ENCODE results near the gene ARHGEF18.
"Not testable (repeated sequence)": the region's sequence is repeated elsewhere in the genome, so short reads cannot be mapped to it uniquely, and the experiment has no call there.

ARHGEF18 gene

DNA sequence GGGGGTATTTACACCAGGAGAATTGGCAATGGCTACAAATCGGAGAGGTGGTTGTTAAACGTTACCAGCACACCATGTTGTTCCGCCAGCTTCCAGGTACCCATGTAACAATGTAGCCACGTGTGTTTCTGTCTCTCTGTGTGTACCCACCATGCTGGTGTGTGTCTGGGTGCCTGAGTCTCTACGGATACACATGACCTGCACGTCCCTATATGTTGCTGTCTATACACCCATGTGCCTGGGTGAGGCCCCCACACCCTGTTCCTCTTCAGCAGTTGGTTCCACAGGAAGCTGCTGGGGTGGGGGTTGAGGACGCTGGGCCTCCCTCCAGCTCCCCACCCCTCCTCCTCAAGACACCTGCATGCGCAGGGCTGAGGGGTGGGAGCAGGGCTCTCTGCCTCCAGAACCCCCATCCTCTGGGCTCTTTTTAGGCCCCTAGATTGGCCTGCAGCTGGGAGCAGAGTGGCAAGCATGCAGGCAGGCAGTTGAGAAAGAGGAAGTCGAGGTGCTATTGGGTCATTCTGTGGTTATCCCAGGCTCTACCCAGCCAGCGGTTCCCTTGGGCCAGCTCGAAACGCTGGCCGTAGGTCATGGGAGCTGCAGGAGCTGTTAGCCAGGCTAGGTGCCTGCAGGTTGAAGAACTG is at the start of gene ARHGEF18:
TSS of gene ARHGEF18 (plus strand) at position 351 of the 644 bp plus-strand sequence. CDS start 13,954 bp downstream, outside the sequence.
- no peak for DNase-seq

DNA sequence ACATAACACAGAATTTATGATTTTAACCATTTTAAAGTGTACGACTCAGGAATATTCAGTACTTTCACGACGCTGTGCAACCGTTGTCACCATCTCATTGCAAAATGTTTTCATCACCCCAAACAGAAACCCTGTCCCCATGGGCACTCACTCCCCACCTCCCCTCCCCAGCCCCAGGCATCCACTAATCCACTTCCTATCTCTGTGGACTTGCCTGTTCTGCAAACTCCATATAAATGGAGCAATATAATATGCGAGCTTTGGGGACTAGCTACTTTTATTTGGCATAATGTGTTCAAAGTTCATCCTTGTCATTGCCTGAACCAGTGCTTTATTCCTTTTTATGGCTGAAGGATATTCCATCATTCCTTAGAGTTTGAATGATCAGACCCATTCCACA is 47.2 kb upstream of the ARHGEF18 start:
- DNase-seq, result no peak

DNA sequence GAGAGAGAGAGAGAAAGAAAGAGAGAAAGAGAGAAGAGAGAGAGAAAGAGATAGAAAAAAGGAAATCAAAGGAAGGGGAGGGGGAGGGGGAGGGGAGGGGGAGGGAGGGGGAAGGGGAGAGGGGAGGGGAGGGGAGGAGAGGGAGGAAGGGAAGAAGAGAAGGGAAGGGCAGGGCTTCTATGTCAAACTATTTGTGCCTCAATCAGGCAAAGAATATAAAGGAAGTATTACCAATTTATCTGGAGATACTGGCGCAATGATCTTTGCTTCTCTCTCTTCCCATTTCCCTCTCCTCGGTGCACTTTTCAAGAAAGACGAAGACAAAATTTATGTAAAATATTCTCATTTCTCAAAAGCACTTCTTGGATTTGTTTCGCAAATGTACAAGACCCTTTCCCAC is 45.3 kb upstream of the ARHGEF18 start:
- DNase-seq, result no peak

DNA sequence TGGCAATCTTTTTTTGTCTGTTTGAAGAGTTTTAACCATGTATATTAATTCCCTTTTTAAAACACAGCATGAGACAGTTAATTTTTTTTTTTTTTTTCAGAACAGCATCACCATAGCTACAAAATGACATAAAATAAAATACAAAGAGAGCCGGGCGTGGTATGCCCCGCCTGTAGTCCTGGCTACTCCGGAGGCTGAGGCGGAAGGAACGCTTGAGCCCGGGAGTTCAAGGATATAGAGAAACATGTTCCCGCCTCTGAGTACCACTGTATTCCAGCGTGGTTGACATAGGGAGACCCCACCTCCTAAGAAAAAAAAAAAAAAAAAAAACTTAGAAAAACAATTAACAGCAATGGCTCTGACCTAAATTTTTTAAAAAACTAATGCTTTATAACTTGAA is 44.5 kb upstream of the ARHGEF18 start:
- no peak for DNase-seq

DNA sequence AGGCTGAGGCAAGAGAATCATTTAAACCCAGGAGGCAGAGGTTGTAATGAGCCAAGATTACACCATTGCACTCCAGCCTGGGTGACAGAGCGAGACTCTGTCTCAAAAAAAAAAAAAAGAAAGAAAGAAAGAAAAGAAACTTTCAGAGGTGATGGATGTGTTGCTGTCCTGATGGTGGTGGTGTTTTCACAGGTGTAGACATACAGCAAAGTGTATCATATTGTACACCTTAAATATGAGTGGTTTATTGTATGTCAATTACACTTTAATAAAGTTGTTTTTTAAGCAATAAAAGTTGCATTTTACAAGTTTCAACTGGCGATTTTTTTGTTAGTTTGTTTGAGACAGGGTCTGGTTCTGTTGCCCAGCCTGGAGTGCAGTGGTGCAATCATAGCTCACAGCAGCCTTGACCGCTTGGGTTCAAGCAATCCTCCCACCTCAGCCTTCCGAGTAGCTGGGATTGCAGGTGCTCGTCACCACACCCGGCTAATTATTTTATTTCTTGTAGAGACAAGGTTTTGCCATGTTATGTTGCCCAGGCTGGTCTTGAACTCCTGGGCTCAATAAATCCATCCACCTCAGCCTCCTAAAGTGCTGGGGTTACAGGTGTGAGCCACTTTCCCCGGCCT is 41.0 kb upstream of the ARHGEF18 start:
- no peak for DNase-seq

DNA sequence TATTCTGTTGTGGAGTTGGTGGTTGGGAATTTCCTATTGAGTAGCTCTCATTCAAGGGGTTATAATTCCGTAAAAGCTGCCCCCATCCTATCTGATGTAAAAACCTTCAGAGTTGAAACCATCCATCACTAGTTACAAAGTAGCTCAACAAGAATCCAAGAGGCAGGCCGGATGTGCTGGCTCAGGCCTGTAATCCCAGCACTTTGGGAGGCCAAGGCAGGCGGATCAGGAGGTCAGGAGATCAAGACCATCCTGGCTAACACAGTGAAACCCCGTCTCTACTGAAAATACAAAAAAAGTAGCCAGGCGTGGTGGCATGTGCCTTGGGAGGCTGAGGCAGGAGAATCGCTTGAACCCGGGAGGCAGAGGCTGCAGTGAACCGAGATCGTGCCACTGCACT is 40.4 kb upstream of the ARHGEF18 start:
- not testable (repeated sequence) for DNase-seq

DNA sequence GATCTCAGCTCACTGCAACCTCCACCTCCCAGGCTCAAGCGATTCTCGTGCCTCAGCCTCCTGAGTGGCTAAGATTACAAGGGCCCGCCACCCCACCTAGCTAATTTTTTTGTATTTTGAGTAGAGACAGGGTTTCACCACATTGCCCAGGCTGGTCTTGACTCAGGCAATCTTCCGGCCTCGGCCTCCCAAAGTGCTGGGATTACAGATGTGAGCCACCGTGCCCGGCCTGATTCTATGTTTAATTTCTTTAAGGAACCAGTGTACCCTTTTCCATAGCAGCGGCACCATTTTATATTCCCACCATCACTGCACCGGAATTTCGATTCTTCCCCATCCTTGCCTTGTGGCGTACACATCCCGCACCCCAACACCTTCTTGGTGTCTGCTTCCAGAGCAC is 36.8 kb upstream of the ARHGEF18 start:
- DNase-seq, result no peak

DNA sequence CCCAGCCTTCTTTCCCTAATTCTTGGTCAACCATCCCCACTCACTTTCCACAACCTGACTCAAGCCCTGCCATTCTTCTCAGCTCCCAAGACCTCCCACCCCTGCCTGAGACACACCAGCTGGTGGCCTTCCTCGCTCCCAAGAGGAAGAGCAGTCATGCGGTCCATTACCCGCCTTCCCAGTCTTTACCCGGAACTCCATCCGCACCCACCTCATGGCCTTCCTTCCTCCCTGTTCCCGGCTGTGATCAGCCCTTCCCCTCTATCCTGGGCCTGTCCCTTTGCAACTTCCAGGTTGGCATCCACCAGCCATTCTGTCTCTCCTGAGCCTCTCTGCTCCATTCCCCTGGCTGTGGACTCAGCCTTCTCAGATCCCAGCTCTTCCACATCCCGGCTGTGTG is 35.9 kb upstream of the ARHGEF18 start:
- DNase-seq, result no peak

DNA sequence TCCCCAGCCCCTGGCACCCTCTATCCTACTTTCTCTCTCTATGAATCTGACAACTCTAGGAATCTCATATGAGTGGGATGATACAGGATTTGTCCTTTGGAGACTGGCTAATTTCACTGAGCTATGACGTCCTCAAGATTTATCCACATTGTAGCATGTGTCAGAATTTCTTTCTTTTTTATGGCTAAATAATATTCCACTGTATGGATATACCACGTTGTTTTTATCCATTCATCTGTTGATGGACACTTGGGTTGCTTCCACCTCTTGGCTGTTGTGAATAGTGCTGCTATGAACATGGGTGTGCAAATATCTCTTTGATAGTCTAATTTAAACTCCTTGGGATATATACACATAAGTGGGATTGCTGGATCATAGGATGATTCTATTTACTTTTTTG is 30.6 kb upstream of the ARHGEF18 start:
- DNase-seq, result no peak

DNA sequence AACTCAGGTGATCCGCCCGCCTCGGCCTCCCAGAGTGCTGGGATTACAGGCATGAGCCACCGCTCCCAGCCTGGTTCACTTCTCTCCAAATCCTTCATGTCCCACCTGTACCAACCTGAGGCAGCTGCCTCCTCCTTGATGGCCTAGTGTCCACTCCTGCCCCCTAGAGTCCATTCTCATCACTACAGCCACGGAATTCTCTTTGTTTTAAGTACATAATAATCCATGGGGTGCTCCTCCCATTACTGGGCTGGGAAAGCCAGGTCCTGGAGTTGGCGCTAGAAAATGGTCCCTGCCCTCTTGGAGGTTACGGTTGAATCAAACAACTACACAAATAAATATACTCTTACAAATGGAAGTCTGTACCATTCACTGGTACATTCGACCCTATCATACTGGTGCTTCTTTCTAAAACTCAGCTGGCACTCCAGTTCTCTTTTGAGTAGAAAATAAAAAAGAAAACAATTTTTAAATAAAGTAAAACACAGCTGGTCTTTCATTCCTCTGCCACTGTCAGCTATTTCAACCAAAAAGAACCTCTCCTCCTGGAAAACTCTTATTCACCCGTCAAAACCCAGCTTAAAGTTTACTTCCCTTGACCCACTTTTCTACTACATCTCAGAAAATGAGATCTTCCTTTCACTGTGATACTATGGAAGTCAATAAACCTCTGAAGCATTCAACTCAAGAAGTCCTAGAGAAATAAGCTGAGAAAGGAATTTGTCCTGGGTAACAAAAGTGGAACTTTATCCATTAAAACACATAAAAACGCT is 22.4 kb upstream of the ARHGEF18 start:
- no peak for DNase-seq

DNA sequence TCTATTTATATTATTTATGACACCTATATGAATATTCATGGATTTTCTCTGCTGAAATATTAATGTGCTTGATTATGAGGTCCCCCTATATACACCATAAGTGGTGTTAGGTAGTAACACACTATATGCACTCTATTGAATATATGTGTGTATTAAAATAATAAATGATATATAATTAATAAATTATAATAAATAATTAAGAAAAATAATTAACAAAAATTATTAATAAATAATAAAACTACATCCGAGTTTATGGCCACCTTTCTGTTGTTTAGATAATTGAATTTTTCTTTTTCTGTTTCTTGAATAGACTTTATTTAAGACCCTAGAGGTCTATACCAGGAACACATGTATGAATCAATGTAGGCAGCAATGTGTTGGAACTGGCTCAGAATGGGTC is 20.9 kb upstream of the ARHGEF18 start:
- DNase-seq, result no peak

DNA sequence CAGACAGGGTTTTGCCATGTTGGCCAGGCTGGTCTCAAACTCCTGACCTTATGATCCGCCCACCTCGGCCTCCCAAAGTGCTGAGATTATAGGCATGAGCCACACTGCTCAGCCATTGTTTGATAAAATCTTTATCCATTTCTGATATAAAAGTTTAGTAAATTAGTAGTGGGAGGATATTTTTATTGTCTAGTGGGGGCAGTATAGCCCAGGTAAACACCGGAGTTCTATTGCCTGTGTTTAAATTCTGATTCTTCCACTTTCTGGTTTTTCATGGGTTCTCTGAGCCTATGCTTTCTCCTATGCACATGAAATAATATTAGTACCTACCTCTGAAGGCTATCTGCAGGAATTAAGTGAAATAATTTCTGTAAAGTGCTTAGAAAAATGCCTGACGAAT is 20.1 kb upstream of the ARHGEF18 start:
- no peak for DNase-seq

DNA sequence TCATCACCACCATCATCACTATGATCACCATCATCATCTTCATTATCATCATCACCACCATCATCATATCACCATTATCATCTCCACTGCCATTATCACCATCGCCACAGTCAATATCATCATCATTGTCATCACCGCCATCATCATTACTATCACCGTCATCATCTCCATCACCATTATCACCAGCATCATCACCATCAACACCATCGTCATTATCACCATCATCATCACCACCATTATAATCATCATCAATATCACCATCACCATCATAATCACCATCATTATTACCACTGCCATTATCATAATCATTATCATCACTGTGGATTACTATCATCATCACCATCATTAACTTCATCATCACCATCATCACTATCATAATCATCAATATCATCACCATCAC is 17.3 kb upstream of the ARHGEF18 start:
- DNase-seq, result no peak

DNA sequence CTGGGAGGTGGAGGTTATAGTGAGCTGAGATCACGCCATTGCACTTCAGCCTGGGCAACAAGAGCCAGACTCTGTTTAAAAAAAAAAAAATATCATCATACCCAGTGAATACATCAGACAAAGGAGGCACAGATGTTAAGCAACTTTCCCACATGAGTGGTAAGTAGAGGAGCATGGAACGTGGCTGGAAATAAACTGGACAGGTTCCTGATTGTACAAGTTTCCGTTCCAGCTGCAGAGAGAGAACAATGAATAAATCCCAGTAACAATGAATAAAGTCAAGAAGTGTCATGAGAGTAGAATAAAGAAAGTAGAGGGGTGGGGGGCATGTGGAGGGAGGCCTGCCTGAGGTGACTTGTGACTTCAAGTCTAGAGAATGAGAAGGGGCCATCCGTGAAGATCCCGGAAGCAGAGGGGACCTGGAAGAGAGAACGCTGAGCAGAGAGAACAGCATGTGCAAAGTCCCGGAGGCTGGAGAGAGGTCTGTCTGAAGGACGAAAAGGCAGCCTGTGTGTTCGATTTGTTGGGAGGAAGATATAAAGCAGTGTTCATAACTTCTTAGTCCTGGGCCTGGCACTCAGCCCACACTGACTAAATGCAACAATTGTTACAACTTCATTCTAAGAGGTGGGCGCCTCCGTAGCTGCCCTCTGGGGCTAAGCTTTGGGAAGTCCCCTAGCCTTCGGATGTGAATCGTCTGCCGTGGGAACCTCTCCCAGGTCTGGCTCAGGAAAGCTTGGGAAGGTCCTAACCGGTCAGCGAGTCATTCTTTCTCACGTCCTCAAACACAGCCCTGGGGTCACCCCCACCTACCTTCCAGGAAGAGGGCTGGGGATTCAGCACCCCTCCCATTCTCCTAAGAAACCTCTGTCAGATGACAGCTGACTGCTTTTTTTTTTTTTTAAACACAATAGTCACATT is 15.3 kb upstream of the ARHGEF18 start:
- no peak for DNase-seq

DNA sequence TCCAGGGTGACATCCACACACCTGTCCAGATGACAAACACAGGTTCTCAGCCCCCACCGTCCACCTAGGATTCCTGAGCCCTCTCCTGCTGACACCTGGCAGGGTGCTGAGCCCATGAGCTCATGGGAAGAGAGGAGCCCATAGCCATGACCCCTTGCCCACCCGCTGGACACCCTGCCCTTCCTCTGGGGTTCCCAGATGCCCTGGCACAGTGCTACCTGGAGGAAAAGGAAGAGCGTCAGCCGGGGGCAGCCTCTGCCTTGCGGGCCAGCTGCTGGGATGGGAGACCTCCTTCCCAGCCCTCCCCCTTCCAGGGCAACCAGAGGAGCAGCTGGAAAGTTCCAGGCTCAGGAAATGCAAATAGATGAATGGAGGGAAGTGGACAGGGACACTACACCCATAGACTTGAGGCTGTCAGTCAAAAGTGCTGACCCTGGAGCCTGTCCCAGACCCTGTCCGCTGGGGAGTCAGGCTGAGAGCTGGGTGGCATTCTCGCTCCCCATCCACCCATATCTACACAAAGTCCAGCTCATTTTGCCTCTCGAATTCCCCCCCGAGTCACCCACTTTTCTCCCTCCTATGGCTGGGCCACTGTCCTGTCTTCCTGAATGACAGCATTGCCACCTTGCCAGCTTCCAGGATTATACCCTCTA is 12.3 kb upstream of the ARHGEF18 start:
- no peak for DNase-seq

DNA sequence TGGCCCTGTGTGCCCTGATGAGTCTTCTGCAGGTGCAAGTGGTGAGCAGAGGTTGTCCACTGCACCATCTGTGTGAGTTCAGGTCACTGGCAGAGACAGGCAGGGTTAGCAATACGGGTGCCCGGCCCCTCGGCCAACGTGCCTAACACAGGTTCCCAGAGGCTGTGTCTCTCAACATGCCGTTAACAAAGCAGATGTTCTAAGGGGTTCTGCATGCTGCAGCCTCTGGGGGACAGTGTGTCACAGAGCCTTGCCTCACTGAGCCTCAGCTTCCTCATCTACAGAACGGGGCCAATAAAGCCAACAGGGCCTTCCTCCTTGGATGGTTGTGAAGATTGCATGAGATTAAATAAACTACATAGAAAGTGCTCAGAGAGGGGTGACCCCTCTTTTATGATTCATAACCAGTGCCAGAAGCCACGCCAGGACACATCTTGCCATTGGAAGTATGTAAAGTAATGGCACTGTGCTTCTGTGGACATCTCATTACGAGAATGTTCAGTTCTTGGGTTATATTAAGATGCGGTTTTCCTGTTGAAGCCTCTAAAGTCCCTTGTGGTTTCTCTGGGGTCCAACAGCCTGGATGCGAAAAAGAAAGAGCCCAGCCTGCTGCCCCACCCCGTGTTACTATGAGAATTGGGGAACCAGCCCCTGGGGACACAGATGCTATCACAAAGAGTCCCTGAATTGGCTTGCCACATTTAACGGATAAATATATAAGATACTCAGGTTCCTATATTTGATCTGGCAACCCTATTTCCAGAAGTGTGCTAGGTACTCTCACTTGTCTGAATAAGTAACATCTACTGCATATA is 11.2 kb upstream of the ARHGEF18 start:
- no peak for DNase-seq

DNA sequence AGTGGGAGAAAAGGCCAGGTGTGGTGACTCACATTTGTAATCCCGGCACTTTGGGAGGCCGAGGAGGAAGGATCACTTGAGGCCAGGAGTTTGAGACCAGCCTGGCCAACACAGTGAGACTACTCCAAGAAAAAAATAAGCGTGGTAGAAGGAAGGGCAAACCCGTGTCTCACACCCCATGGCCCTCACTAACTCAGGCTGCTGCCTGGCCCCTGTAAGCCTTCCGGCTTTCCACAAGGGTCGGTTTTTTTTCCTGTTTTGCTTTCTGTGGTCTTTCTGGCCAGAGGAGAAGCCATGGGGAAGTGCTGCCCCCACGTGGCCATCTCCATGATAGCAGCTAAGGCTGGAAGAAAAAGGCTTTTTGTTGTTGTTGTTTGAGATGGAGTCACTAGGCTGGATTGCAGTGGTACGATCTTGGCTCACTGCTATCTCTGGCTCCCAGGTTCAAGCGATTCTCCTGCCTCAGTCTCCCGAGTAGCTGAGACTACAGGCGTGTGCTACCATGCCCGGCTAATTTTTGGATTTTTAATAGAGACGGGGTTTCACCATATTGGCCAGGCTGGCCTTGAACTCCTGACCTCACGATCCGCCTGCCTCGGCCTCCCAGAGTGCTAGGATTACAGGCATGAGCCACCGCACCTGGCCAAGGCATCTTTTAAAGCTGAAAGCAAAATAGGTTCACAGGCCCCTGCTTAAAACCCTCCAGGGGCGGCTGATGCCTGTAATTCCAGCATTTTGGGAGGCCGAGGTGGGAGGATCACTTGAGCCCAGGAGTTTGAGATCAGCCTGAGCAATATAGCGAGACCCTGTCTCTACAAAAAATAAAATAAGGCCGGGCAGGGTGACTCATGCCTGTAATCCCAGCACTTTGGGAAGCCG is 7.5 kb upstream of the ARHGEF18 start:
- peak; percentile 49 for DNase-seq

DNA sequence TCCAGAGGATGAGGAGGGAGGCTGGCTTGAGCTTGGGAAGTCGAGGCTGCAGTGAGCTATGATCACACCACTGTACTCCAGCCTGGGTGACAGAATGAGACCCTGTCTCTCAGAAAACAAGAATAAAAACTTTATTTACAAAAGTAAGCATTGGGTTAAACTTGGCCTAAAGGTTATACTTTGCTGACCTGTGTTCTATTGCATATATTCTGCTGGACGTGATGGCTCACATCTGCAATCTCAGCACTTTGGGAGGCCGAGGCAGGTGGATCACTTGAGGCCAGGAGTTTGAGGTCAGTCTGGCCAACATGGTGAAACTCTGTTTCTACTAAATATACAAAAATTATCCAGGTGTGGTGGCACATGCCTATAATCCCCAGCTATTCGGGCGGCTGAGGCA is 6.6 kb upstream of the ARHGEF18 start:
- no peak for DNase-seq

DNA sequence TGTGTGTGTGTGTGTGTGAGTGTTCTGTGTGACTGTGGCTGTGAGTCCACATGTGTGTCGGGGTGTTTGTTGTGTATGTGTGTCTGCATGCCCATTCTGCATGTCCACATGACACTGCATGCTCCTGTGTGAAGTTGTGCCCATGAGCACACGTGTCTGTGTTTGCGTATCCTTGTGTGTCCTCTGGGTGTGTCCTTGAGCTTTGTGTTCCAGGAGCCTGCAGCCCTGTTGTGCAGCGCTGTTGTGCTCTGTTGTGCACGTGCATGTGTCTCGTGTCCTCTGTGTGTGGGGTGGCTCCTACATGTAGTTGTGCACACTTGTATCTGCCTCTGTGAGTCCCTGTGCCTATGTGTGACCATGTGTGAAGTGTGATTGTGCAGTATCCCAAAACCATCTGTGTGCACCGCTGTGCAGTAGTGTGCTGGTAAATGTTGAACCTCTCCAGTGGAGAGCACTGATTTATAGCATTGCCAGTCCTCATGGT is 2.2 kb upstream of the ARHGEF18 start:
- DNase-seq, result no peak

DNA sequence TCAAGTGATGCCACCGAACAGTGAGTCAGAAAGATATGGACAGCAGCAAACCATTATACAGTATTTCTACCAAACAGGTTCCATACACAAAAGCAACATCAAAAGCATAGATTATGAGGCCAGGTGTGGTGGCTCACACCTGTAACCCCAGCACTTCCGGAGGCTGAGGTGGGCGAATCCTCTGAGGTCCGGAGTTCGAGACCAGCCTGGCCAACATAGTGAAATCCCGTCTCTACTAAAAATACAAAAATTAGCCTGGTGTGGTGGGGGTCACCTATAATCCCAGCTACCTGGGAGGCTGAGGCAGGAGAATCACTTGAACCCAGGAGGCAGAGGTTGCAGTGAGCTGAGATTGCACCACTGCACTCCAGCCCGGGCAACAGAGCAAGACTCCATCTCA is 1.7 kb upstream of the ARHGEF18 start:
- not testable (repeated sequence) for DNase-seq

DNA sequence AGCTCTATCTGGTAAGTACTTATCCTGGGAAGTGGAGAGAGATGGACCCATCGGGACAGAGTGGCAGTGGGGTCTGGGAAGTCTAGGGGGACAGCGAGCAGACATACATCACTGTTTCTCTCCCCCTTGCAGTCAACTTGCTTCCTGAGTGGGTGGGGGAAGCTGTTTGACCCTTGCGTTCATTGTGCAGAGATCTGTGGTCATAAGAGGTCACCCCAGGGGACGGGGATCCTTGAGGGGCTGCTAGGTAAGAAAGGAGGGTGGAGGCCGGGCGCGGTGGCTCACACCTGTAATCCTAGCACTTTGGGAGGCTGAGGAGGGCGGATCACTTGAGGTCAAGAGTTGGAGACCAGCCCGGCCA is 474 bp downstream of the ARHGEF18 start:
- DNase-seq, result no peak

Measured in DMS153 (cell line).